GM21447 (cell line): ENCODE results near the gene PRPS1L1.

Source experiments
- ATAC-seq: cut with Tn5 transposase; IDR thresholded peaks from one replicate; pipeline ENCODE4 v1.9.1; 2021; ENCODE audit not compliant: unreplicated experiment

Gene PRPS1L1

GRCh38 chr7:18016547-18017444 is 10.8 kb downstream of the PRPS1L1 start:
- ATAC-seq = no peak

- no peak for ATAC-seq
Observed at GRCh38 chr7:18013936-18014335, 13.7 kb downstream of the PRPS1L1 start.

- no peak for ATAC-seq
Observed at GRCh38 chr7:18004372-18004771, 23.3 kb downstream of the PRPS1L1 start.

- ATAC-seq = no peak
Observed at GRCh38 chr7:18003286-18003994, 24.2 kb downstream of the PRPS1L1 start.

GRCh38 chr7:17998692-17999091 is 29.0 kb downstream of the PRPS1L1 start:
- ATAC-seq = no peak

- ATAC-seq = no peak
Observed at GRCh38 chr7:17996442-17997223, 31.0 kb downstream of the PRPS1L1 start.

- ATAC-seq = no peak
Observed at GRCh38 chr7:17996040-17996439, 31.6 kb downstream of the PRPS1L1 start.

GRCh38 chr7:17994079-17994850 is 33.4 kb downstream of the PRPS1L1 start:
- ATAC-seq = no peak

GRCh38 chr7:17991866-17992648 is 35.6 kb downstream of the PRPS1L1 start:
- ATAC-seq = no peak

- ATAC-seq = no peak
Observed at GRCh38 chr7:17990761-17991160, 36.9 kb downstream of the PRPS1L1 start.

GRCh38 chr7:17989546-17989945 is 38.1 kb downstream of the PRPS1L1 start:
- ATAC-seq = no peak

- ATAC-seq = no peak
Observed at GRCh38 chr7:17988858-17989257, 38.8 kb downstream of the PRPS1L1 start.

- no peak for ATAC-seq
Observed at GRCh38 chr7:17988141-17988540, 39.5 kb downstream of the PRPS1L1 start.

GRCh38 chr7:17986851-17987250 is 40.8 kb downstream of the PRPS1L1 start:
- ATAC-seq = no peak

- ATAC-seq = no peak
Observed at GRCh38 chr7:17985473-17986239, 42.0 kb downstream of the PRPS1L1 start.

- ATAC-seq = no peak
Observed at GRCh38 chr7:17984288-17984687, 43.4 kb downstream of the PRPS1L1 start.

GRCh38 chr7:17983221-17984062 is 44.2 kb downstream of the PRPS1L1 start:
- ATAC-seq = no peak

GRCh38 chr7:17976952-17977351 is 50.7 kb downstream of the PRPS1L1 start:
- ATAC-seq = no peak
